H1 (cell line): ENCODE data around the gene GAK.

Source experiments
- RBBP5 ChIP-seq: IDR thresholded peaks from 2 replicates; pipeline ENCODE4 v1.7.1; 2012; ENCODE audit warnings: low read depth, mild to moderate bottlenecking, inconsistent platforms, low read length, moderate library complexity, borderline replicate concordance
- ZNF274 ChIP-seq: IDR thresholded peaks from 2 replicates; pipeline ENCODE4 v1.7.0; 2012; ENCODE audit warnings: low read length, borderline replicate concordance; ENCODE audit errors: extremely low read depth

DNA sequence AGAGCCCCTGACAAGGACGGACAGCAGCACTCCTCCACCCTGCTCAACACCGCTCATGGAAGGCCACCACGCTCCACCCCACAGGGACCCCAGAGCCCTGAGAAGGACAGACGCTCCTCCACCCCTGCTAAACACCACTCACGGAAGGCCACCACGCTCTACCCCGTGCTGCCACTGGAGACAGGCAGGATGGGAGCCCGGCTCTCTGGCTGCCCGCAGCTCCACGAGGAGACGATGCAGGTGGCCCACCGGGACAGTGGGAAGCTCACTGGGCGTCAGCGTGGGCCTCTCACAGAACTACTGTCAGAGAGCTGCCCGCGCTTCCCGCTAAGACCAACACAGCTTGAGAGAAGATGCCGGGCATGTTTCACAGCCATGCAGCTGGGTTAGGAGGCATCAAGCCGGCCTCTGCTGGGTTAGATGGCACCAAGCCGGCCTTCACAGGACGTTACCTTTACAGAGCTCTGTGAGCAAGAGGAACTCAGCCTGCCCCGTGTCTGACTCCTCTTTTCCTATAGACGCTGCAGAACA, 20.8 kb downstream of the GAK start:
- TF ChIP-seq RBBP5 (no peak), ZNF274 (no peak)
